ENCODE measurements around the gene CELSR1. TPM values are rescaled to one million over a fixed set of nuclear protein-coding genes. Genes with fewer than 3 reads are reported as not detected.
A peak's percentile ranks its signal among the peaks of the same experiment; 100 is the strongest.

The CELSR1 gene
- total RNA-seq, 2 experiments from 2014 or later = 3.7 to 5.2 TPM

DNA sequence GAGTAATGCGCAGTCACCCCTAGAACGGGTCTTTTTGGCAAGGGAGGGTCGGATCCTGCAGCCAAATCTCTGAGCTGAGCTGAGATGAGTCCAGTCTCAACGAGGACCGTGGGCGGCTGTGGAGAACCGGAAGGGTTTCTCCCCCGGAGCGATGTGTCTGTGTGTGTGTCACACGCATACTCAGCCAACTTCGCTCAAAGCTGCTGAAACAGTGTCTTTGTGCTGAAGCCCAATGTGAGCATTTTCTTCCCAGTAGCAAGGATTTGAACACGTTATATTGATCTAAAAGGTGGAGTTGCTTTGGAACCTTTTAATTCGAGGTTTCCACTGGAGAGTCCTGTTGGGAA is 1.4 kb upstream of the CELSR1 start:
- no peaks in the 10 kb centered on the region for H3K9me2 ChIP-seq (ENCODE audit: insufficient read depth, low read length)
- no peak for DNase-seq (ENCODE audit: low spot score)
- no peaks in the 10 kb centered on the region for H3K79me2 ChIP-seq (ENCODE audit: insufficient read depth, low read depth, low read length)
- H3K4me3 ChIP-seq (ENCODE audit: low read depth, low read length, poor library complexity, severe bottlenecking) = no peak overlapping the region
- no peak overlapping the region for H2AFZ ChIP-seq (ENCODE audit: low read length)
- no peak for TF ChIP-seq EZH2phosphoT487 (IDR thresholded peaks at IDR 0.05; ENCODE audit: borderline replicate concordance, low read depth, low read length)
- TF ChIP-seq, protein P1, sequence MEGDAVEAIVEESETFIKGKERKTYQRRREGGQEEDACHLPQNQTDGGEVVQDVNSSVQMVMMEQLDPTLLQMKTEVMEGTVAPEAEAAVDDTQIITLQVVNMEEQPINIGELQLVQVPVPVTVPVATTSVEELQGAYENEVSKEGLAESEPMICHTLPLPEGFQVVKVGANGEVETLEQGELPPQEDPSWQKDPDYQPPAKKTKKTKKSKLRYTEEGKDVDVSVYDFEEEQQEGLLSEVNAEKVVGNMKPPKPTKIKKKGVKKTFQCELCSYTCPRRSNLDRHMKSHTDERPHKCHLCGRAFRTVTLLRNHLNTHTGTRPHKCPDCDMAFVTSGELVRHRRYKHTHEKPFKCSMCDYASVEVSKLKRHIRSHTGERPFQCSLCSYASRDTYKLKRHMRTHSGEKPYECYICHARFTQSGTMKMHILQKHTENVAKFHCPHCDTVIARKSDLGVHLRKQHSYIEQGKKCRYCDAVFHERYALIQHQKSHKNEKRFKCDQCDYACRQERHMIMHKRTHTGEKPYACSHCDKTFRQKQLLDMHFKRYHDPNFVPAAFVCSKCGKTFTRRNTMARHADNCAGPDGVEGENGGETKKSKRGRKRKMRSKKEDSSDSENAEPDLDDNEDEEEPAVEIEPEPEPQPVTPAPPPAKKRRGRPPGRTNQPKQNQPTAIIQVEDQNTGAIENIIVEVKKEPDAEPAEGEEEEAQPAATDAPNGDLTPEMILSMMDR (conservative IDR thresholded peaks at IDR 0.05; ENCODE audit: low read length) = no peak
- H3K36me3 ChIP-seq (ENCODE audit: insufficient read depth, low read length) = no peaks in the 10 kb centered on the region
- no TSS peak for BruUV-seq (replicated peaks)
- no peak overlapping the region for H3K4me2 ChIP-seq (ENCODE audit: low read length)
- no peak overlapping the region for H3K27ac ChIP-seq (ENCODE audit: low read depth, low read length, poor library complexity, severe bottlenecking)
- ChIA-PET POLR2A (no interaction called here), CTCF (ENCODE audit: unreplicated experiment) (no interaction called here)
- H3K4me1 ChIP-seq (ENCODE audit: insufficient read depth, low read length, poor library complexity, severe bottlenecking) = no peaks in the 10 kb centered on the region
- no peaks in the 10 kb centered on the region for H3K9me3 ChIP-seq (ENCODE audit: low read length)
- H4K20me1 ChIP-seq (ENCODE audit: insufficient read depth, low read length) = no peaks in the 10 kb centered on the region
- intact Hi-C loops (cut with micrococcal nuclease; ENCODE audit: unreplicated experiment) = no loop called here

DNA sequence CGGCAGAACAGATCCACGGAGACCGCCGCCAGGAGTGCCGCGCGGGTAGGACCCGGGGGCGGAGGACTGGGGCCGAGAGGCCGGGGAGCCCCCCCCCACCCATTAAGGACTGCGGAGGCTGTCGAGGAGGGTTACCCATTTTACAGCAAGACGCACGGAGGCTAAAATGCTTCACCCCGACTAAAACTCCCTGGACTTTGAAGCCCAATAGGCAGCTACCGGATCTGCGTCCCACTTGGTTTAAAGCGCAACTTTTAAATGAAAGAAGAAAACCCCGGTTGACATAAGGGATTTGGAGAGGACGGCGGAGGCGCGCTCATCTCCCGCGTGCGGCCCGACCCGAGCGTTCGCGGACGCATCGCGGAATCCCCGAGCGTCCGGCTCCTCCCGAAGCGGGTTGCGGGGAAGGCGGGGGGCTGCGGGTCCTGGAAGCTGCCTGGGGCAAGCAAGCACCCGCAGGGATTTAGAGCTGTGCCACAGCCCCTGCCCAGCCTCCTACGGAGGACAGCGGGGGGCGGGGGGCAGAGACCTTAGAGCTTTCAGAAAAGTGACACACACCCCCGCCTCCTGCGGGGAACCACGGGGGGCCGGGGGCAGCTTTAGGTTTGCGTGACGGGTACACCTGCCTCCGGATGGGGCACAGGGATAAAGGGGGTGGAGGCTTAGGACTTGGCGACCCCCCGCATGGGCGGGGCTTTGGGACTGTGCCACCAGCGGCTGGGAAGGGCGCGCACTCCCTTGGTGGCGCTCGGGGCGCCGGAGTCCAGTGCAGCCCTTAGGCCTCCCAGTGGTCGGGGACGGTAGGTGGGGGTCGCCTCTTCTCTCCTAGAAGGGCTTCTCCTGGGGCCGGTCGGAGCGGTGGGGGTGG is 760 bp upstream of the CELSR1 start:
- Histone ChIP-seq H3K4me1 (ENCODE audit: insufficient read depth, low read length, poor library complexity, severe bottlenecking) (no peaks in the 10 kb centered on the region), H2AFZ (ENCODE audit: low read length) (no peak overlapping the region), H4K20me1 (ENCODE audit: insufficient read depth, low read length) (no peaks in the 10 kb centered on the region), H3K4me3 (ENCODE audit: low read depth, low read length, poor library complexity, severe bottlenecking) (no peak overlapping the region), H3K9me3 (ENCODE audit: low read length) (no peaks in the 10 kb centered on the region), H3K36me3 (ENCODE audit: insufficient read depth, low read length) (no peaks in the 10 kb centered on the region), H3K4me2 (ENCODE audit: low read length) (no peak overlapping the region), H3K27ac (ENCODE audit: low read depth, low read length, poor library complexity, severe bottlenecking) (no peak overlapping the region), H3K79me2 (ENCODE audit: insufficient read depth, low read depth, low read length) (no peaks in the 10 kb centered on the region), H3K9me2 (ENCODE audit: insufficient read depth, low read length) (no peaks in the 10 kb centered on the region)
- intact Hi-C loops (cut with micrococcal nuclease; ENCODE audit: unreplicated experiment) = no loop called here
- TF ChIP-seq EZH2phosphoT487 (IDR thresholded peaks at IDR 0.05; ENCODE audit: borderline replicate concordance, low read depth, low read length) = peak; percentile 56; the same call in 1 of the 2 replicates
- TF ChIP-seq, protein P1 (conservative IDR thresholded peaks at IDR 0.05; ENCODE audit: low read length) = no peak
- no peak for DNase-seq (ENCODE audit: low spot score)
- ChIA-PET CTCF (ENCODE audit: unreplicated experiment) (no interaction called here), POLR2A (no interaction called here)
- BruUV-seq (replicated peaks) = no TSS peak

DNA sequence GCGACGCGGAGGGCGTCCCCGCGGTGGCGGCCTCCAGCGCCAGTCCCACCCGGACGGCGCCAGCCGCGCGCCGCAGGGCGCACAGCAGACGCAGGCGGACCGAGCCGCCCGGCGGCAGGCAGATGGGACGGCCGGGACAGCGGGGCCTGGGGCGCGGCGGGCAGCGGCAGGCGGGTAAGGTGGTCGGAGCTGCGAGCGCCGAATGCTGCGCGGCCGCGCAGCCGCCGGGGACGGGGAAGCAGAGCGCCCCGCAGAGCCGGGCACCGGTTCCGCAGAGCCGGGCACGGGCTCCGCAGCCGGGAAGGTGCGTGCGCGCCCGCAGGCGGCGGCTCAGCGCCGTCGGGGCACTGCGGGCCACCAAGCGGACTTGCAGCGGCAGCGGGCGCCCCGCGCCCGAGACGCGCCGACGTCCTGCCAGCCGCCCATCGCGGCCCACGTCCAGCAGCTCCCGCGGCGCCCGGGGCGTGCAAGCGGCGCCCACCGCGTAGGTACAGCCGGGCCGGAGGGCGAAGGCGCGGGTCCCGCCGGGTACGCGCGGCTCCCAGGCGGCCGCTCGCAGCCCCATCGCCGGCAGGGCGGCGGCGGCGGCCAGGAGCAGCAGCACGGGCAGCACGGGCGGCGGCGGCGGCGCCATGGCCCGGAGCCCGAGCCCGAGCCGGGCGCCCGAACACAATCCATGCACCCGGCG is 739 bp downstream of the CELSR1 start:
- H2AFZ ChIP-seq (ENCODE audit: low read length) = no peak overlapping the region
- H3K4me2 ChIP-seq (ENCODE audit: low read length) = no peak overlapping the region
- H3K4me3 ChIP-seq (ENCODE audit: low read depth, low read length, poor library complexity, severe bottlenecking) = no peak overlapping the region
- no peak for TF ChIP-seq EZH2phosphoT487 (IDR thresholded peaks at IDR 0.05; ENCODE audit: borderline replicate concordance, low read depth, low read length)
- no peak overlapping the region for H3K27ac ChIP-seq (ENCODE audit: low read depth, low read length, poor library complexity, severe bottlenecking)
- intact Hi-C loops (cut with micrococcal nuclease; ENCODE audit: unreplicated experiment) = no loop called here
- POLR2A ChIA-PET = no interaction called here
- no peaks in the 10 kb centered on the region for H3K9me2 ChIP-seq (ENCODE audit: insufficient read depth, low read length)
- BruUV-seq (replicated peaks) = no TSS peak
- CTCF ChIA-PET (ENCODE audit: unreplicated experiment) = no interaction called here
- no peaks in the 10 kb centered on the region for H3K4me1 ChIP-seq (ENCODE audit: insufficient read depth, low read length, poor library complexity, severe bottlenecking)
- H3K36me3 ChIP-seq (ENCODE audit: insufficient read depth, low read length) = no peaks in the 10 kb centered on the region
- H3K9me3 ChIP-seq (ENCODE audit: low read length) = no peaks in the 10 kb centered on the region
- H3K79me2 ChIP-seq (ENCODE audit: insufficient read depth, low read depth, low read length) = no peaks in the 10 kb centered on the region
- DNase-seq (ENCODE audit: low spot score) = no peak
- no peaks in the 10 kb centered on the region for H4K20me1 ChIP-seq (ENCODE audit: insufficient read depth, low read length)

Data from OCI-LY7 (cell line).